Cardiac muscle cell (in vitro differentiated cells and primary cell): Measurements from ENCODE around the gene RNF214. TPM values are rescaled to one million over a fixed set of nuclear protein-coding genes. Genes with fewer than 3 reads are reported as not detected.

ENCODE experiments used
- DNase-seq, 2 donors: peaks; one replicate each; pipeline versions ENCODE4 v3.0.0 to v3.0.0-alpha.2; 2010 to 2017; ENCODE audit warnings: low read depth in 1 of 2, low spot score in 1 of 2
- H3K27ac ChIP-seq: fragments of 200-600 bp; sonication (generic); 2 replicates; pipeline ENCODE4 v1.5.1; 2016
- H3K27me3 ChIP-seq: fragments of 200-600 bp; sonication (generic); 2 replicates; pipeline ENCODE4 v1.6.0; 2016; ENCODE audit warnings: control low read depth
- H3K36me3 ChIP-seq: fragments of 200-600 bp; sonication (generic); 2 replicates; pipeline ENCODE4 v1.5.1; 2016; ENCODE audit warnings: control low read depth
- H3K4me1 ChIP-seq: fragments of 200-600 bp; sonication (generic); 2 replicates; pipeline ENCODE4 v1.8.1; 2017; ENCODE audit warnings: low read depth, mild to moderate bottlenecking, mixed run types
- H3K4me3 ChIP-seq: fragments of 200-600 bp; sonication (generic); 2 replicates; pipeline ENCODE4 v1.5.1; 2016; ENCODE audit warnings: mild to moderate bottlenecking
- H3K9me3 ChIP-seq: fragments of 200-600 bp; sonication (generic); 2 replicates; pipeline ENCODE4 v1.5.1; 2017; ENCODE audit warnings: low read depth, mild to moderate bottlenecking, control low read depth
- polyA plus RNA-seq: library from polyadenylated mRNA; unstranded; fragments of >200 nt; fragmentation: Nextera tagmentation; extraction: Ambion mirVana; gene quantifications from 2 replicates; pipeline ENCODE4 v1.2.1, GENCODE V29; 2016
- total RNA-seq: library from RNA; depleted of rRNA; stranded (reverse); fragments of >200 nt; gene quantifications from 2 replicates; pipeline ENCODE4 v1.2.3, GENCODE V29; 2016
- TF ChIP-seq, protein P1 (sequence below): IDR thresholded peaks from 2 replicates; pipeline ENCODE4 v1.5.1; 2012; ENCODE audit warnings: low read depth, mild to moderate bottlenecking, low read length

The RNF214 gene
- total and polyA plus RNA-seq, 2 experiments from 2014 or later = 13.8 to 20.0 TPM

DNA sequence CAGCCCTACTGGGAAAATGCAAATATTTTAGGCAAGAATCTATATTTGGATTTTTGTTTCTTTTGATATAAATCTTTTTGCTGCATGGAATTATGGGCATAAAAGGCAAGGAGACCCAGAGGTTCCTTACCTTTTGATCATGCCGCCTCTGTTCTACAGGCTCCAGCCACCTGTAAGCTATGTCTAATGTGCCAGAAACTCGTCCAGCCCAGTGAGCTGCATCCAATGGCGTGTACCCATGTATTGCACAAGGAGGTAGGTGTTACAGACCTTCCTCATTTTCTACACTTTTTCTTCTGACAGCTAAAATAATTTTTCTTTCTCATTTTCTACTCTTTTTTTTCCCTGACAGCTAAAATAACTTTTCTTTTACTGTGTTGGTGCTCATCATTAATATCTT, 50.5 kb downstream of the RNF214 start:
- Histone ChIP-seq H3K4me3 (no peak overlapping the region), H3K9me3 (no peaks in the 10 kb centered on the region), H3K36me3 (peaks cover 38% of the 10 kb centered on the region), H3K27ac (no peak overlapping the region), H3K27me3 (no peaks in the 10 kb centered on the region), H3K4me1 (peaks cover 19% of the 10 kb centered on the region)
- DNase-seq = no peak
- TF ChIP-seq, protein P1, sequence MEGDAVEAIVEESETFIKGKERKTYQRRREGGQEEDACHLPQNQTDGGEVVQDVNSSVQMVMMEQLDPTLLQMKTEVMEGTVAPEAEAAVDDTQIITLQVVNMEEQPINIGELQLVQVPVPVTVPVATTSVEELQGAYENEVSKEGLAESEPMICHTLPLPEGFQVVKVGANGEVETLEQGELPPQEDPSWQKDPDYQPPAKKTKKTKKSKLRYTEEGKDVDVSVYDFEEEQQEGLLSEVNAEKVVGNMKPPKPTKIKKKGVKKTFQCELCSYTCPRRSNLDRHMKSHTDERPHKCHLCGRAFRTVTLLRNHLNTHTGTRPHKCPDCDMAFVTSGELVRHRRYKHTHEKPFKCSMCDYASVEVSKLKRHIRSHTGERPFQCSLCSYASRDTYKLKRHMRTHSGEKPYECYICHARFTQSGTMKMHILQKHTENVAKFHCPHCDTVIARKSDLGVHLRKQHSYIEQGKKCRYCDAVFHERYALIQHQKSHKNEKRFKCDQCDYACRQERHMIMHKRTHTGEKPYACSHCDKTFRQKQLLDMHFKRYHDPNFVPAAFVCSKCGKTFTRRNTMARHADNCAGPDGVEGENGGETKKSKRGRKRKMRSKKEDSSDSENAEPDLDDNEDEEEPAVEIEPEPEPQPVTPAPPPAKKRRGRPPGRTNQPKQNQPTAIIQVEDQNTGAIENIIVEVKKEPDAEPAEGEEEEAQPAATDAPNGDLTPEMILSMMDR = no peak

DNA sequence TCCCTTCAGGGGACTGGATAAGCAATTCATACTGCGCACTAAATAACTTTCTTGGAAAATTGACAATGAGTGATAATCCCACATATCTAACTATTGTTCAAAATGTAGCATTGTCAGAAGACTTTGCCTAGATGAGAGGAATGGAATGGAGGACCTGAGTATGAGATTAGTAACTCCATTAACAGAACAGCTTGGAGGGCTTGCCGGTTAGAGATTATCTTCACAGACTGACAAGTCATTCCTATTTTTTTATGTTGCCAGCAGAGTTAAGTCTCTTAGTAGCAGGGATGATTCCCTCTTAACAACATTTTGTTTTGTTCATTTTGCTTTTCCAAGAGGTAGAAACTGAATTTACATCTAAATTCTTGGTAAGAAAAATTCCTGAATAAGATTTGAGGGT, 51.6 kb downstream of the RNF214 start:
- no peak for DNase-seq
- Histone ChIP-seq H3K4me3 (no peak overlapping the region), H3K9me3 (no peaks in the 10 kb centered on the region), H3K27ac (no peak overlapping the region), H3K4me1 (peaks cover 13% of the 10 kb centered on the region), H3K27me3 (no peaks in the 10 kb centered on the region), H3K36me3 (peaks cover 40% of the 10 kb centered on the region)
- TF ChIP-seq, protein P1 = no peak

DNA sequence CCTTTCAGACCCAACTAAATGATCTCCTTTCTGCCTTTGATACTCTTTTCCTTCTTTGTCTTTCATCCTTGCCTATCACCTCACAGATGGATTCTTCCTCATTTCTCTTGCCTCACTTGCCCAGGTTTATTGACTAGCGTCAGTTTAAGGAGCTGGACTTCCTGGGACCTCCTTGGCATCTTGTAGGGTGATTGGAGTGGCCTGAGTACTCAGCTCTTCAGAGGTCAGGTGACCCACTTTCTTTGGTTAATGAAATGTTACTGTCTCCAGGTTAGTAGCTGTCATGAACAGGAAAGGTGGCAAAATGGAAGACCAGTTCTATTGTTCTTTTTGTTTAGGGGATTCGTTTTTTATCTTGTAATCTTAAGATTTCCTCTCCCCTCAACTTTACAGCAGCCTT, 54.1 kb downstream of the RNF214 start:
- no peak for DNase-seq
- no peak overlapping the region for H3K27ac ChIP-seq
- no peaks in the 10 kb centered on the region for H3K27me3 ChIP-seq
- H3K9me3 ChIP-seq = no peaks in the 10 kb centered on the region
- TF ChIP-seq, protein P1 = no peak
- H3K36me3 ChIP-seq = peaks cover 42% of the 10 kb centered on the region
- no peaks in the 10 kb centered on the region for H3K4me1 ChIP-seq
- no peak overlapping the region for H3K4me3 ChIP-seq

DNA sequence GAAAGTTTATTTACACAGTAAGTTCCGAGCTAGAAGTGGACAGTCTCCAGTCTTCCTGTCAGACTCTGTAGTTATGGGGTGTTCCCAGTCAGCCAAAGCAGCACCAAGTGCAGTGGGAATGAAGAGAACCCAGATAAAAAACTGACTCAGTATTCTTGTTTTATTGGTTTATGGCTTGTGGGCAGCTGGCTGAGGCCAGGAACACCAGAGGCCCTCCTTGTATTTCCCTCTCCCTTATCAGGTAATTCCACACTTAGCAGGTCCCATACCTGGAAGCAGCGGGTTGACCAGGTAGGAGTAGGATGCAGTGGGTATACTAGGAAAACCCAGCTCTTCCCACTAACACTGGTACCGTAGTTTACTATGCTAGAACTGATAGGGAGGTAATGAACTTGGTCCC, 55.2 kb downstream of the RNF214 start:
- no peak for DNase-seq
- TF ChIP-seq, protein P1 = no peak
- Histone ChIP-seq H3K27me3 (no peaks in the 10 kb centered on the region), H3K36me3 (peaks cover 37% of the 10 kb centered on the region), H3K27ac (no peak overlapping the region), H3K4me1 (no peaks in the 10 kb centered on the region), H3K4me3 (no peak overlapping the region), H3K9me3 (no peaks in the 10 kb centered on the region)

DNA sequence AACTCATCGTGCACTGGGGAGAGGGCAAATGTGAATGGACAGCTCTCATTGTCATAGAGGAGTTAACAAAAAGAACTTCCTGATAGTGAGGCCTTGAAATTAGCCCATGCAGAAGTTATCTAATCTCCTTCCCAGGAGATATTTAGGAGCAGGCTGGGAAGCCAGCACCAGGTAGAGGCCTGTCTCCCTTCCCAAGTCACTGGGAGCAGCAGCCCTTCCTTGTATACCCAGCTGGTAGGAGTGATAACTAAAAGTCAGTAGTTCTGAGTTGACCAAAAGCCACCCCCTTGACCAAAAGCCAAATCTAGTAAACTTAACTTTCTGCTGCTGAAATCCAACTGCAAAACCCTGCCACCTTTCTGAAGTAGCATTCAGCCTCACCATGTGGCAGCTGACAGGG, 57.3 kb downstream of the RNF214 start:
- H3K27me3 ChIP-seq = no peaks in the 10 kb centered on the region
- no peaks in the 10 kb centered on the region for H3K9me3 ChIP-seq
- H3K4me3 ChIP-seq = no peak overlapping the region
- H3K4me1 ChIP-seq = no peaks in the 10 kb centered on the region
- TF ChIP-seq, protein P1 = no peak
- peaks cover 27% of the 10 kb centered on the region for H3K36me3 ChIP-seq
- H3K27ac ChIP-seq = peak overlapping the region; percentile 31
- DNase-seq = no peak
